Cardiac fibroblast (primary cell): ENCODE data around the gene TMEM150C.

Experiments
- DNase-seq, 2 donors: peaks; one replicate each; pipeline versions ENCODE4 v3.0.0 to v3.0.0-alpha.2; 2010; ENCODE audit warnings: low read depth in 2 of 2
- H3K4me3 ChIP-seq, 2 donors: replicated peaks in 1 of 2; 1 replicate in 1 of 2; 2 replicates in 1 of 2; pipeline ENCODE4 v1.5.1; 2011; ENCODE audit warnings: low read depth in 2 of 2, low read length in 2 of 2, mild to moderate bottlenecking in 2 of 2, moderate library complexity in 1 of 2
- TF ChIP-seq, protein P1 (sequence below): IDR thresholded peaks from one replicate; pipeline ENCODE4 v1.5.1; 2011; ENCODE audit warnings: low read depth, mild to moderate bottlenecking, low read length, inconsistent platforms

The TMEM150C gene

DNA sequence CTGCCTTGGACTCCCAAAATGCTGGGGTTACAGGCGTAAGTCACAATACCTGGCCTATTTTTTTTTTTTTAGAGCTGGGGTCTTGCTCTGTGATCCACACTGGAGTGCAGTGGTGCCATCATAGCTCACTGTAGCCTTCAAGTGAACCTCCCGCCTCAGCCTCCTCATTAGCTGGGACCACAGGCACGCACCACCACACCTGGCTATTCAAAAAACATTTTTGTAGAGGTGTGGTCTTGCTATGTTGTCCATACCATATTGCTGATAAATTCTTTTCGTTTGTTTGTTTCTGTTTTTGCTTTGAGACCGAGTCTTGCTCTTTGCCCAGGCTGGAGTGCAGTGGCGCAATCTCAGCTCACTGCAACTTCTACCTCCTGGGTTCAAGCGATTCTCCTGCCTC is 109.8 kb downstream of the TMEM150C start:
- TF ChIP-seq, protein P1, sequence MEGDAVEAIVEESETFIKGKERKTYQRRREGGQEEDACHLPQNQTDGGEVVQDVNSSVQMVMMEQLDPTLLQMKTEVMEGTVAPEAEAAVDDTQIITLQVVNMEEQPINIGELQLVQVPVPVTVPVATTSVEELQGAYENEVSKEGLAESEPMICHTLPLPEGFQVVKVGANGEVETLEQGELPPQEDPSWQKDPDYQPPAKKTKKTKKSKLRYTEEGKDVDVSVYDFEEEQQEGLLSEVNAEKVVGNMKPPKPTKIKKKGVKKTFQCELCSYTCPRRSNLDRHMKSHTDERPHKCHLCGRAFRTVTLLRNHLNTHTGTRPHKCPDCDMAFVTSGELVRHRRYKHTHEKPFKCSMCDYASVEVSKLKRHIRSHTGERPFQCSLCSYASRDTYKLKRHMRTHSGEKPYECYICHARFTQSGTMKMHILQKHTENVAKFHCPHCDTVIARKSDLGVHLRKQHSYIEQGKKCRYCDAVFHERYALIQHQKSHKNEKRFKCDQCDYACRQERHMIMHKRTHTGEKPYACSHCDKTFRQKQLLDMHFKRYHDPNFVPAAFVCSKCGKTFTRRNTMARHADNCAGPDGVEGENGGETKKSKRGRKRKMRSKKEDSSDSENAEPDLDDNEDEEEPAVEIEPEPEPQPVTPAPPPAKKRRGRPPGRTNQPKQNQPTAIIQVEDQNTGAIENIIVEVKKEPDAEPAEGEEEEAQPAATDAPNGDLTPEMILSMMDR, result no peak
- DNase-seq, result no peak
- H3K4me3 ChIP-seq, result no peak overlapping the region

DNA sequence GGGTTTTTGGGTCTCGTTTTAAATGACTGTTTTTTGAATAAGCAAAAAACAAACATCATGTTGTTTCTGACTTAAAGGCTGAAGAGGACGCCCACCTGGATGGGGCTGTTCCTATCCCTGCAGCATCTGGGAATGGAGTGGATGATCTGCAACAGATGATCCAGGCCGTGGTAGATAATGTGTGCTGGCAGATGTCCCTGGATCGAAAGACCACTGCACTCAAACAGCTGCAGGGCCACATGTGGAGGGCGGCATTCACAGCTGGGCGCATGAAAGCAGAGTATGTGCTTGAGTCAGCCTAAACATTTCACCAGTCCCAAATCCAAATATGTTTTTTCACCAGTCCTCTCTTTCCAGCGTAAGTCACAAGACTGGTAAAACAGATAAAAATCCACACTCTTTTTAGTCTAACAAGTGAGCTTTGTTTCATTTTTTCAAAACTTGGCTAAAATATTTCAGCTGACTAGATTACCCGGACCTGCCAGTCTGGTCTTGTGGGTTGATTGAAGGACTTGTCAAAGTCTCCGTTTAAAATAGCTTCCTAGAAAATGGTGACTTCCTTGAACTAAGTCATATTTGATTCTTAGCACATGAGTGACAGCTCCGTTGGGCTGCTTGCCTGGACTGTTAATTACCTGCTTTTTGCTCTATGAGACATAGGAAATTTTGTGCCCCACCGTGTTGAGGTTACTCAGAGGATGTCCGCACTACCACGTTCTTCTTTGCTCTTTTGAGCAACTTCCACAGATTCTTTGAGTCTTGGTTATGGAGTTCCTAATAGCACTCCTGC is 110.6 kb downstream of the TMEM150C start:
- TF ChIP-seq, protein P1, result no peak
- no peak for DNase-seq
- H3K4me3 ChIP-seq, result no peak overlapping the region

DNA sequence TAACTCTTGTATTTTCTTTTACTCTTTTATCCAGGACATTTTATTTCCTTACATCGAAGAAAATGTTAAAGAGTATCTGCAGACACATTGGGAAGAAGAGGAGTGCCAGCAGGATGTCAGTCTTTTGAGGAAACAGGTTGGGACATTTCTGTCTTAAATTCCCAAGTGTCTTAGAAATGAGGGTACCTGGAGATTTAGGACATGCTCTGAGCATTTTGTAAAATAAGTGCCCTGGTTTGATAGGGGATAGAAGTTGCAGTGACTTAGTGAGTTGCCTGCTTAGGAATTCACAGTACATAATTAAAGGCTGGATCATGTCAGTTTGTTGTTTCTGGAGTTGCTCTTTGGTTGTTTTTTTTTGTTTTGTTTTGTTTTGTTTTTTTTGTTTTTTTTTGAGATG is 113.9 kb downstream of the TMEM150C start:
- no peak overlapping the region for H3K4me3 ChIP-seq
- DNase-seq, result no peak
- TF ChIP-seq, protein P1, result no peak

DNA sequence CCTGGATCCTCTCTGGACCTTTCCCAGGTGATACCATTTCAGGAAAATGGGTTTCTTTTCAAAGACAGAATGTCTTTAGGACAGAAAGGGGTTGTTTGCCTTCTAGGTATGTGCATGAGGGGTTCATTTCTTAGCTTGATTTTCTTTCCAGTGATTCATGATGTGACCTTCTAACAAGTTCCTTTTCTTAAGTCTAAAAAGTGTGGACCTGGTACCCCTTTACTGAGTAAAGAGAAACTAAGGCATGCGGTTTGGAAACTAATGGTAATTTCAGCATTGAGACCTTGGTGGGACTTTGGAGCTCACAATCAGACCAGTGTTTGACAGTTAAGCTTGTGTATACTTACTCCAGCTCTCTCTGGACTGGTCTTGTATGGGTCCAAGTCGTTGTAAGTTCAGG is 122.7 kb downstream of the TMEM150C start:
- no peak overlapping the region for H3K4me3 ChIP-seq
- TF ChIP-seq, protein P1, result no peak
- no peak for DNase-seq

DNA sequence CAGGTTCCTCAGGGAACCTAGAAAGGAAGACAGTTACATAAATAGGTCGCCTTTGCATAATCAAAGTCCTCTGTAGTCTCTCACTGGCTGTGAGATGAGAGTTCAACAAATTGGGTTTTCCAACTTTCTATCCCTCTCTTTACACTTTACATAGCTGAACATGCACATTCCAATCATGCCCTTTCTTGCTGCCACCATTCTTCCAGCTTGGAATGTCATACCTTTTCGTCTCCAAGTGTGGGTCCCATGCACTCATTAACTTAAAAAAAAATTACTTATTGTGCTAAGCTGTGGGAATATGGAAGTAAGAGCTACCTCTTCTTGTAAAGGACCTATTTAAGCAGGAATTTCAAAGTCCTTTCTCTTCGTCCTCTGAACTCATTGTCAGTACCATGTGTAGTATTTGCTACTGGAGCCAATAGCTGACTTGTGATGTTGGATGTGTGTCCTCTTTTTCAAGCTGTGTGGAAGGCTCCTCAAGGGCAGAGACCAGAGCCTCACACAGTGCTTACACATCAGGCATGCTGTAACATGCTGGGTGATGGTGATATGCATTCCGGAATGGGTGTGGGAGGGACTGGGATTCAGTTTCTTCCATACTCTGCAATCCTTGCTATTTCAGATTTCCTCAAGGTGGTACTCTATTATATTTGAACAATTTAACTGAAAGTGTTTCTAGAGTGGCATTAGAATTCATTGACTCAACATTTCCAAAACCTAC is 124.3 kb downstream of the TMEM150C start:
- TF ChIP-seq, protein P1, result no peak
- H3K4me3 ChIP-seq, result no peak overlapping the region
- DNase-seq, result peak in 1 of 2 donors; percentile 31

DNA sequence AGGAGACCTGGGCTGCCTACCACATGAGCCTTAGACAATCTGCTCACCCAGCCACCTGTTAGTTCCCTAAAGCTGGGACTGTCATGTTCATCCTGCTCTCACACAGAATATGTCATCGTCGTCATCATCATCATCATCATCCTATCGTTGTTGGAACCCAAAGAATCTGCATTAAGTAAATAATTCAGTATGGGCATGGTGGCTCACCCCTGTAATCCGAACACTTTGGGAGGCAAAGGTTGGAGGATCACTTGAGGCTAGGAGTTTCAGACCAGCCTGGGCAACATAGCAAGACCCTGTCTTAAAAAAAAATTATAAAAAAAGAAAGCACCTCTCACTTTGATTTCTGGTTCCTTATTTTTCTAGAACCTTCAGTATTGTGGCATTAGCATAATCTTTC is 125.0 kb downstream of the TMEM150C start:
- no peak overlapping the region for H3K4me3 ChIP-seq
- no peak for DNase-seq
- TF ChIP-seq, protein P1, result no peak
